Activated CD8-positive, alpha-beta memory T cell treated with anti-CD3 and anti-CD28 coated beads for 36 hours (primary cell): Measurements from ENCODE around the gene PTCD2. TPM values are rescaled to one million over a fixed set of nuclear protein-coding genes. Genes with fewer than 3 reads are reported as not detected.
"Not testable (repeated sequence)": the region's sequence is repeated elsewhere in the genome, so short reads cannot be mapped to it uniquely, and the experiment has no call there.

Experiments used
- CTCF ChIA-PET: fragments of 350-600 bp; sonication (Branson Sonifier 250); formaldehyde crosslinking; loops from one replicate; lab custom pipeline; 2021; ENCODE audit warnings: antibody characterized with exemption; lab: Charles Lee
- POLR2A ChIA-PET: fragments of 350-600 bp; sonication (Branson Sonifier 250); formaldehyde crosslinking; loops from one replicate; lab custom pipeline; 2021; ENCODE audit warnings: antibody characterized with exemption; lab: Charles Lee
- total RNA-seq, 2 experiments: library from RNA; stranded (reverse); gene quantifications; one replicate each; pipeline ENCODE4 v1.2.3, GENCODE V29; 2021

The PTCD2 gene
- total RNA-seq, 2 experiments from 2014 or later: 13.8 to 16.1 TPM

DNA sequence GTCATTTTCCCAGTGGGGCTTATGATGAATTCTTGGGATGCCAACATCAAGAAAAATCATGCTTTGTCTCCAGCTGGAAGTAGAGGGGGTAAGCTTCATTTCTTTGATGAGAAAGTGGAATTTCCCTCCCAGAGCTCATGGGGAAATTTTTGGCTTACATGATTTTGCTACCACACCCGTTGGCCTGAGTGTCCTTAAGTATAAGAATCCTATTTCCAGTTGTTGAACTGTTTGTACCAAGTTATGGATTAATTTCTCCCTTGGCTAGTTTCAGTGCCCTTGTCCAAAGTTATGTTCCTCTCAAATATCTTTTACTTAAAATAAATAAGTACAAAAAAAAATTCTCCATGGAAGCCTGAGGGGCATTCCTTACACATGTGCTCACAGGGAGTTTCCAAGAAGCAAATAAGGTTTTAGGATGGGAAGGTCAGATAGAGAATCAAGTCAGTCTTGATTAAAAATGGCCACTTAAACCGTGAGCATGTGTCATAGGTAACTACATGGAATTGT, 82.3 kb downstream of the PTCD2 start:
- CTCF ChIA-PET: no interaction called here
- POLR2A ChIA-PET: no interaction called here

DNA sequence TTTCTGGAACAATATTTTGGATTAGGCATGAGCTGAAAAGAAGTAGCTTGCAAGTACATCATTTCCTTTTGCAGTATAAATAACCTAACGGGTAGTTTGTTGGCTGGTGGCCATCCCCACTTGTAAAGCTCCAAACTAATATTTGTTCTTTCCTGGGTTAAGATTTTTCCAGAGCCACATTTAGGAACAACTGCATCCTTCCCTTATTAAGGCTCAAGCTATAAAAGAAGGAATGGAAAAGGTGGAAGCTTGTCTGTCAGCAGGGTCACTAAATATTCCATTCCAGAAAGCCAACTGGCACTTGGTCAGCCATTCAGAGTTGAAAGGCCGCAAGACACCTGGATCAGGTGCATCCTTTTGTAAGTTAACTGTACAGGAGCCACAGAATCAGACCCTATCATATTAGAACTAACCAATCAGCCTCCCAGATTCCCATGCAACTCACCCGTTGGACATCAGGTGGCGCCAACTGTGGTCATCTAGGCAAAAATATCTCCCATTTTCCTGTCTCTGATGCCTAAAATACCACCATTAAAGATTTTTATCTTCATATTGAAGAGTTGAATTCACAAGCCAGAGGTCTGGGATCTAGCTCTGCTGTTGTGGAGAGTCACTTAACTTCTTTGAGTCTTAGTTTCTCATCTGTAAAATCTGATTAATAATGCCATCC, 82.9 kb downstream of the PTCD2 start:
- ChIA-PET CTCF (no interaction called here), POLR2A (no interaction called here)

DNA sequence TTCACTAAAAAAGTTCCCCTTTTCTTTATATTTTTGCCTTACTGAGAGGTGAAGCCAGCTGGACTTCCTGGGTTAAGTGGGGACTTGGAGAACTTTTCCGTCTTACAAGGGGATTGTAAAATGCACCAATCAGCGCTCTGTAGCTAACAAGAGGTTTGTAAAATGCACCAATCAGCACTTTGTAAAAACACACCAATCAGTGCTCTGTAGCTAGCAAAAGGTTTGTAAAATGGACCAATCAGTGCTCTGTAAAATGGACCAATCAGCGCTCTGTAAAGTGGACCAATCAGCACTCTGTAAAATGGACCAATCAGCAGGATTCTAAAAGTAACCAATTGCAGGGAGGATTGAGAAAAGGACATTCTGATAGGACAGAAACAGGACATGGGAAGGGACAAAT, 84.6 kb downstream of the PTCD2 start:
- POLR2A ChIA-PET, CTCF ChIA-PET: not testable (repeated sequence)

DNA sequence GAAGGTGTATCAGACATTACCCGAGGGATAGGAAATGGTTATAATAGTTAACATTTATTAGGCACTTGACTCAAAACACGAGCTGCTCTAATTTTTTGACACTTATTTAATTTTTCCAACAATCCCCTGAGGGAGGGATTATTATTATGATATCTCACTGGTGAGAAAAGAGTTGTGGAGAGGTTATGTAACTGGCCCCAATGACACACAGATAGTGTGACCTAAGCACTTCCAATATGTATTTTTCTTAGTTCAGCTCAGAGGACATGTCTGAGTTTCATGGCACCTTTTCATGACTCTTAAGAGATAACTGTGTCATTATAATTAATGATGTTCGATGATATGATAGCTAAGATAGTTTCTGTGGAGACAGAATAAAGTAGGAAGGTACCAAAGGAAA, 86.9 kb downstream of the PTCD2 start:
- ChIA-PET CTCF (no interaction called here), POLR2A (no interaction called here)

DNA sequence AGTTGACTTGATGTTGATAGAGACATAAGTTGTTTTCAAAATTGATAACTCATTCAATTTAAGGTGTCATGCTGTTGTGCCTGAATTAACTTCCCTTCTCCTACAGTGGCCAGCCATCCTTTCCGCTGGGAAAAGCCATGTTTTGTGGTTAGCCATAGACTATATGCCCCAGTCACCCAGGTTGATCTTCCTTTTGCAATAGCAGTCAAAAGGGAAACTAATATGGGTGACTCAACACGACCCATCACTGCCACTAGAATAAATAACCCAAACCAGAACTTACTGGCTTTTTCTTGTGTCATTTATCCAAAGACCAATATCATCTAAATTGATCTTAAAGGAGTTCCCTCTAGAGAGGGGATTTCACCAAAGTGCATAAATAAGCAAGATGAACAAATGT, 87.4 kb downstream of the PTCD2 start:
- POLR2A ChIA-PET: no interaction called here

DNA sequence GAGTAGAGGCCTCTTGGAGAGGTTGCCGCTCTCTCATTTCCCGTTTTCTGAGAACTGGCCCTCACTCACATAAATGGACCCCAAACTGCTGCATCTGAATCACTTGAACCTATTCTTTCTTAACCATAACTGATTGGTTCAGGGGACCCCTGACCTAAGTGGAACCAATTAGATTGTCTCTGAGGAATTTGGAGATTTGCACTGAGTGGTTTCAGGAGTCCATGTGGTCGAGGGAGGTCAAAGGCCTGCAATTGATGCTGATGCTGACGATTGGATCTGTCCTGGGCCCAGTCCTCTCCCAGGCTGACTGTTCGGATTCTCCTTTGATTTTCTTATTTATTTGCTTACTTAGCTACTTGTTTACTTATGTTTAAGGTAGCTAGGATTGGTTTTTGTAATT, 88.0 kb downstream of the PTCD2 start:
- POLR2A ChIA-PET: no interaction called here
- CTCF ChIA-PET: no interaction called here

More for the DNA sequence above, 87.4 kb downstream of the PTCD2 start:
- CTCF ChIA-PET: no interaction called here

DNA sequence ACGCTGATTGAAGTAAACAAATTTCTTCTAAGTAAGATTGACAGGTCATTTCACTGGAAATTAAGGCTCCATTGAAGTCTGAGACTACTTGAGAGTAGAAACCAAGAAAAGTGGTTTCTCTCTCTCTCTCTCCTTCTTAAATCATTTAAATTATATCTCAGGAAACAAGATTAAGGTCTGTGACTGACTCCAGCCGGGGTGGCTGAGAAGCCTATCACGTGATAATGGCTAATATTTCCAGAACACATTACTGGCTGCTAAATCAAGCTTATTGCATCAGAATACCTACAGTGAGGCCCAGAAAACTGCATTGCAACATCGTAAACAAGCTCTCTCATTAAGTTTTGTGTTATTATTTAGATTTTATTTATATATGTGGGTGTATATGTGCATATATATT, 88.4 kb downstream of the PTCD2 start:
- ChIA-PET CTCF (no interaction called here), POLR2A (no interaction called here)

DNA sequence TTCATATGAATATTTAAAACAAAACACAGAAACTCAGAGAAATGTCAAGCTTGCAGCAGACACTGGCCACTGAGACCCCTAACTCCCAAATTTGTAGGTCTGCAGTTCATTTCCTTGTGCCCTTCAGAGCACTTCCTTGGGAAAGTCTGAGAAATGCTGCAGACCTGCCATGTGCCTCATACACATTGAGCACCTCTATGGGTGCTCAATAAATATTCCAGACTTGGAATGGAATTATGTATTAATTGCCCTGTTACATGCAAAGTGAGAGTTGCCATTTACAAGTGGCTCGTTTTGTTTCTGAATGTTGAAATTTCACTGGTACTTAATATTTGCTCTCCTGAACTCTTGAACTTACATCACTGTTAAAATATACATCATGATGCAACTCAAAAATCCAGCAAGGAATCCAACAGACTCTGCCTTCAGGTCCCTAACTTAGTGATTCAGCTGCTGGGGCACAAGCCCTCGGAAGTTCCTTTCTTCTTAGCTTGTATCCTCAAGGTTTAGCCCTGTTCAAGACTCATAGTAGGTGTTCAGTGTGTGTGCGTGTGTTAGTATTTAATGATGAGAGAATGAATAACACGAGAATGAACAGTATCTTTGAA, 90.6 kb downstream of the PTCD2 start:
- POLR2A ChIA-PET: no interaction called here
- CTCF ChIA-PET: no interaction called here

DNA sequence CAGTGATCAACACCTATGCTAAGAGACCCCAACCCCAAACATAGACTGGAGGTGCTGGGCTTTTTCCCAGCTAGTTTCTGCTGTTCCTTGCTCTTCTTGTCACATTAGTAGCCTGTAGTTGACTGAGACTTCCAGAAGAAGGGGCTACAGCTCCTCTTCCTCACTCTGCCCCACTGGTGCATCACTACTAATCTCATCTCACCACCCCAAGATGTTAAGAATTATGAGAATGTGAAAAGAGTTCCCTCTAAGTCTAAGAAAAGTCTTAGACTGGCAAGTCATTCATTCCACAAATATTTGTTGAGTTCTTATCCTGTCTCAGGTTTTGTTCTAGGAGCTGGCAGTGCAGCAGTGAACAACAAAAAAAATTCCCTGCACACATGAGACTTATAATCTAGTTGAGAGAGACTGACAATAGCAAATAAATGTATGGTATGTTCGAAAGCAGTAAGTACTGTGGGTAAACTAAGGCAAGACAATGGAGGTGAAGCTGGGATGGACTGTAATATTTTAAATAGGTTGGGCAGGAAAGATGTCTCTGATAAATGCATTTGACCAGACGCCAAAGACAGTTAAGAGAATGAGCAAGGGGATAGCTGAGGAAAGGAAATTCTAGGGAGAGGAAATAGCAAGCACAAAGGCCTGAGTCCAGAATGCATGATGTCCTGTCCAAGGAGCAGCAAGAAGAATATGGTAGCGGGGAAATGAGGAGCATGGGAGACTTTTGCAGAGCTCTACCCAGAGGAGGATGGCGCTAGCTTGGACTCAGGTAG, 92.3 kb downstream of the PTCD2 start:
- ChIA-PET POLR2A (no interaction called here), CTCF (no interaction called here)

DNA sequence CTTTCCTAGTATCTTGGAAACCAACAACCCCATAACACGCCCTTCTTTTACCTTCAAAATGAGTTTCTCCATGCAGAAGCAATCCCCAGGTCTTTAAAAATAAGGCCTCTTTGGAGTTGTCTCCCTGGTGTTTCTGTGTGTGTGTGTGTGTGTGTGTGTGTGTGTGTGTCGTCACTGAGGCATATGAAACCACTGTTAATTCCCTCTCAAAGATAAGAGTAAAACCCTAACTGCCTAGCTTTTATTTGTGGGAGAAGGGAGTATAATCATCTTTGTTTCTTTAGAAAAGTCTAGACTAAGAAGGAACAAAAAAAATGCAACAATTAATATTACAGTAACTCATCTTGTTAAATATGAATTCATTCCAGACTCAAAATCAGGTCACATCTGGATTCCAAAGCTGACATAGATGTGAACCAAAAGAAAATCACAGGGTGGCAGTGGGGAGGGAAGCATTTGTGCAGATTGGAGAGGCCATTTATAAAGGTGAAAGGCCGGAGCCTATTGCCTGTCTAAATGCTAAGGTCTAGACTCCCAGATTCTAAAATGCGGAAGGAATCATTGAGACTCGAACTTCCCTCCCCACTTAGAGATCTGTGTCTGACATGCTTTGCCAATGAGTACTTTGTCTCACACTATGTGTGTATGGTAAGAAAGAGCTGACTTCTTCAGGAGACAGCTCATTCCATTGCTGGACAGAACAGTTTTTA, 95.6 kb downstream of the PTCD2 start:
- ChIA-PET POLR2A (no interaction called here), CTCF (no interaction called here)

DNA sequence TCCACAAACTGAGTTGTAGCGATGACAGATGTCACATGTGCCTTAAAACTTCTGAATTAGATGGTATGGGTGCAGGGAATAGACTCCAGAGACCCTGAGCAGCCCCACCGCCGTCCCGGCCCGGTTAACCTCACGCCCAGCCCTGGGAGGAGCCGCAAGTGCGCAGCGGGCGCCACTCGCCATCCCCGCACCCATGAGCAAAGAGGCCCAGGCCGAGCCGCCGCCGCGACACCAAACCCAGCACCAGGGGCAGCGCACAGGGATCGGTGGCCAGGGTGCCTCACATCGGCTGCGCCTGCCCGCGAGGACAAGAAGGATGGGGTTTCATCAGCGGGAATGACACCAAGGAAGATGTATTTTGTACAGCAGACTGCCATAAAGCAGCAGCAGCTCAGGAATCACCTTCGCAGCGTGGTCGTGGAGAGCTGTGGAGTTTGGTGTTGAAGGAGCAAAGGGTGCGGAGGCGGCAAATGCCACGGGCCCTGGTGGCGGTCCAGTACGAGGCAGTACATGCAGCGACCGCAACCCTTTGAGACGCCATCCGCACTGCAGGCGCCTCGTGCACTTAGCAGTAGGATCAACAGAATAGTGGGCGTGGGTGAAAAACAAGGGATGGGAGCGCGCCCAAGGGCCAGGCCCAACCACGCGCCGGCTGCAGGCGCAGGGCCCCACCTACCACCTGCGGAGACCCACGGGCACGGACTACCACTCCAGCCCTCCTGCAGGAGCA, 97.3 kb downstream of the PTCD2 start:
- POLR2A ChIA-PET: no interaction called here

More for the DNA sequence above, 97.3 kb downstream of the PTCD2 start:
- CTCF ChIA-PET: no interaction called here

Other genes with a start within 250 kb of the PTCD2 start
- under 1 TPM; 0.13 to 0.40 TPM for gene MAP1B, start 212.9 kb upstream of the PTCD2 start, total RNA-seq
- 100 to 1,000 TPM in 1 of 2 experiments, 10 to 100 TPM in 1; 87.8 to 101 TPM for gene MRPS27, start 133 bp upstream of the PTCD2 start, total RNA-seq
- gene ZNF366, start 187.0 kb downstream of the PTCD2 start, total RNA-seq: not detected